ENCODE data around the gene FKBP1A. TPM values are rescaled to one million over a fixed set of nuclear protein-coding genes. Genes with fewer than 3 reads are reported as not detected.

Gene FKBP1A
- polyA plus RNA-seq, 3 donors: 324 to 402 (median 371) TPM

Other genes with a start within 250 kb of the FKBP1A start
- 1 to 10 TPM; 2.5 to 6.7 (median 3.4) TPM for gene TMEM74B, start 208.1 kb downstream of the FKBP1A start, polyA plus RNA-seq (ENCODE audit: insufficient read length in 3 of 3)
- under 1 TPM; 0.33 to 0.47 (median 0.44) TPM for gene C20orf202, start 189.6 kb downstream of the FKBP1A start, polyA plus RNA-seq (ENCODE audit: insufficient read length in 3 of 3)
- gene RAD21L1, start 167.0 kb downstream of the FKBP1A start, polyA plus RNA-seq (ENCODE audit: insufficient read length in 3 of 3): not detected
- 1 to 10 TPM; 2.1 to 3.6 (median 3.1) TPM for gene SNPH, start 126.8 kb downstream of the FKBP1A start, polyA plus RNA-seq (ENCODE audit: insufficient read length in 3 of 3)
- gene SDCBP2, start 63.9 kb downstream of the FKBP1A start, polyA plus RNA-seq (ENCODE audit: insufficient read length in 3 of 3): 1 to 10 TPM; 2.0 to 3.3 (median 3.1) TPM
- 100 to 1,000 TPM in 2 of 3 donors, 10 to 100 TPM in 1; 96.5 to 110 (median 103) TPM for gene NSFL1C, start 73.8 kb upstream of the FKBP1A start, polyA plus RNA-seq (ENCODE audit: insufficient read length in 3 of 3)
- gene SIRPB2, start 98.4 kb upstream of the FKBP1A start, polyA plus RNA-seq (ENCODE audit: insufficient read length in 3 of 3): under 1 TPM; 0.79 to 0.87 (median 0.83) TPM
- not detected for gene SIRPD, start 164.7 kb upstream of the FKBP1A start, polyA plus RNA-seq (ENCODE audit: insufficient read length in 3 of 3)
- gene SIRPB1, start 227.0 kb upstream of the FKBP1A start, polyA plus RNA-seq (ENCODE audit: insufficient read length in 3 of 3): 1 to 10 TPM in 2 of 3 donors, under 1 TPM in 1; 0.56 to 1.5 (median 1.1) TPM

All from renal cortex interstitium (tissue), 3 donors.